HG03432 (cell line): Measurements from ENCODE around the gene ECM2.
A peak's percentile ranks its signal among the peaks of the same experiment; 100 is the strongest.

Source experiments
- ATAC-seq: cut with Tn5 transposase; IDR thresholded peaks from one replicate; pipeline ENCODE4 v1.9.1; 2021; ENCODE audit warnings: mild to moderate bottlenecking, moderate library complexity; ENCODE audit not compliant: unreplicated experiment

The ECM2 gene

DNA sequence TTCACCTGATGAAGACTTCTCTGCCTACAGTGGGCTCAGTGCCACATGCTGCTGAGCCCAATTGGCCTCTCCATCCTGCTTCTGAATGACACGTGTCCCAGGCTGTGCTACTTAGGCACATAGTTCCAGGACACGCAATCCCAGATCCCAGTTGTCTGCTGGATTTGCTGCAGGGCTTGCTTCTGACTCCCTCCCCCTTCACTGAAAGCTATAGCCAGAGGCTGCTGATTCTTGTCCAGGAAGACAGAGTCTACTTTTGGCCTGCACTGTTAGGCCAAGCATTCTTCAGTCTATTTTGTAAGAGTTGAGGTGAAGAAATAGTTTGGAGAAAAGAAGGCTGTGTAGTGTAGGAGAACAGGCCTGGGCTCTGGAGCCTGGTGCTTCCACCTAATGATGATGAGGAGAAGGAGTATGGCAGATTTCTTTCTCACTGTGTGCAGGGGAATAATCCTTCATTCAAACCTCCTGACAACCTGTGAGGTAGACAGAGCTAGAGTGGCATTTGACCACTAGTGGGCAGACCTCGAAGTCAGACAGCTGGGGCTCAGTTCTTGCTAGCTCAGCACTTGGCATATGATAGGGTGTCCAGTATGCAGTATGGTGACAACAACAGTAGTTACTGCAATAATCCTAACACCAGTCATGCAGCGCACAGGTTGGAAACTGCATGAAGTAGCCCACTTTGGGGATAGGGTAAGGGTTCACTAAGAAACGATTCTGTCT, 34.0 kb downstream of the ECM2 start:
- no peak for ATAC-seq

DNA sequence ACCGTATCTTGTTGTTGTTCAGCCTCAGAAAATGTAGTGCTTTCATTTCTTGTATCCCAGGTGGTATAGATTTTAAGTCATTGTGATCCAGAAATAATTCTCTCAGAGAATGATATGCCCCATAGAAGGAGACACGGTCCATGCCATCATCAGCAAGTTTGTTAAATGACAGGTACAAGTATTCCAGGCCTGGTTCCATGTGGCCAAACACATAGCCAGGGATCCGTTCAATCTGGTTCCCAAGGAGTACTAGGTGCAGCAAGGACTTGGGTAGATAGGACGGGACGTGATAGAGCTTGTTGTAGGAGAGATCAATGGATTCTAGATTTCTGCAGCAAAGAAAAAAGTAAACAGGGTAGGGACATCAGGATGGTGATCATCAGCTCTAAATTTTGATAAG, 35.1 kb downstream of the ECM2 start:
- ATAC-seq = no peak

DNA sequence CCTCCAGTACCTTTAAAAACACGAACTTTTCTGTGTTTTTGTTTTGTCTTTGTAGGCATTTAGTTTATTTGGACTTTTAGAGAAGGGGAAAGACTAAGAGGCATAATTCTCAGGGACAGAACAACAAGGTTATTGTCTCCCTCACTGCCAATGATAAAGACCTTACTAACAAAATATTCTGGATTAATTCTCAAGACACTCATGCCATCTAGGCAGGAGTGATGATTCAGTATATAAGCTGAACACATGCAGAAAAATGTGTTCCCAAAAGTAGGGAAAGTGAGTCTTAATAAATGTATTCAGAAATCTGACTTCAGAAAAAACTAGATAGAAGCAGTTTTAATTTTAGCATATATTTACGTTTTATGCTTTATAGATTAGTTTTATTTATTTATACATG, 36.1 kb downstream of the ECM2 start:
- ATAC-seq = no peak

DNA sequence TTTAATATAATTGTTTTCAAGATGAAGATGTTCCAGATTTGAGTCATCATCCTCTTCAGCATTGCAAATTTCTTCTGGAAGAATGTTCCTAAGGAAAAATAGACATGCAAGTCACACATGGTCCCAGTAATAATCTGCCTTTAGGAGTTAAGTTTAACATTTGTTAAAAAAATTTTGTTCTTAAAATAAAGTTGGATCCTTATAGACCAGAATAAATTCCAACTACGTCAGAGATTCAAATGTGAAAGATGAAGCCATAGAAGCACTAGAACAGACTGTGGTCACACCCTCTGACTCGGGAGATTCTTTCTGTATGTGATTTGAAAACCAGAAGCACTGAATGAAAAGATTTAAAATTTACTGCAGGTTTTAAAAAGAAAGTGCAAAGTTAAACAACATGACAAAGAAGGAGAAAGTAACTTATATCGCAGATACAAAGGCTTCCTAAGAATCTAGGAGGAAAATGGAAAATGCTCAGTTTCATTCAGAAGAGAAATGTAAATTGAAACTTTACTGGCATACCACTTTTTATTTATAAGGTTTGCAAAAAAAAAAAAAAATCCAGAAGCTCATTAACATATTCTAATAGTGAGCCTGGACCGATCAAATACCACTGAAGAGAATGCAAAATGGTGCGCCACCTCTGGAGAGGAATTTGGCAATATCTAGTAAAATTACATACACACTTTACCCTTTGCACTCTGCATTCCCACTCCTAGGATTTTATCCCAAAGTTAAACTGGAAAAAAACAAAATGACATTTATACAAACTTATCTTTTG, 39.2 kb downstream of the ECM2 start:
- no peak for ATAC-seq

DNA sequence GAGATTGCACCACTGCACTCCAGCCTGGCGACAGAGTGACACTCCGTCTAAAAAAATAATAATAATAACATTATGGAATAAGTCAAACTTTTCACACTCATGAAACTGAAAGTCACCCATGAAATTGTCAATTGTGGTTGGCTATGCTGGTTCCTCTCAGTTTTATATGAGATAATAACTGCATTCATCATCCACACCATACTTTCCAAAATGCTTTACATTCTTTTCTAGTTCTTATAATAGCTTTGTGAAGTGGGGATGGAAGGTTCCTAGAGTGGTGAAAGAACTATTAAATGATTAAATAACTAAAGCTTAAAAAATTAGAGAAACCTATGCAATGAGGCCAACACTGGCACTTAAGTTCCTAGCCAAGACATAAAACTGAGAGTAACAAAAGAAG, 40.9 kb downstream of the ECM2 start:
- ATAC-seq = no peak

DNA sequence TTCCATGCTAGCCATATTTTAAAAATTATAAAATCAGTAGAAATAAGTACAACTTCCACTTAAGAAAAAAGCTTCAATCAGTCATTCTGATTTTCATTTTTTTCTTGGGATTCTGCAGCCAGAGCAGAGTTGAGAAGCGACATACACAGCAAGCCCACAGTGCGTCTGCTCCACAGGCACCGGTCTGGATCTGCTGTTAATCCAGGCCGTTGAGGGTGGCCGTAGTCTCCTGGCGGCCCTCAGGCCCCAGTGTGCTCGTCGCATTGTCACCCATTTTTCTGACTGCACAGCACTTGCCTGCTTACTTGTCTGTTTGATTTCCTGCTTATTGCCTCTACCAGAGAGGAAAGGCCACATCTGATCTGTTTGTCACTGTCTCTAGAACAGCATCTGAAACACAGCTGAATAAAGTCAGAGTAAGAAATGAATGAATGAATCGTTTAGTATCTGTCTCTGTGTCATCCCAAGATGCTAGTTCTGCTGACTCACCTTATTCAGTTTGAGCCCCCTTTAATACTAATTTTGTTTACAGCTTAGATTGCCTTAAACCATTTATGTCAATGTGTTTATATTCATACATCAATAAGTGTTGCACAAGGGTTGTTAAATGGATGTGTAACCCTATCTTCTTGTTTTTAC, 41.9 kb downstream of the ECM2 start:
- ATAC-seq = no peak

DNA sequence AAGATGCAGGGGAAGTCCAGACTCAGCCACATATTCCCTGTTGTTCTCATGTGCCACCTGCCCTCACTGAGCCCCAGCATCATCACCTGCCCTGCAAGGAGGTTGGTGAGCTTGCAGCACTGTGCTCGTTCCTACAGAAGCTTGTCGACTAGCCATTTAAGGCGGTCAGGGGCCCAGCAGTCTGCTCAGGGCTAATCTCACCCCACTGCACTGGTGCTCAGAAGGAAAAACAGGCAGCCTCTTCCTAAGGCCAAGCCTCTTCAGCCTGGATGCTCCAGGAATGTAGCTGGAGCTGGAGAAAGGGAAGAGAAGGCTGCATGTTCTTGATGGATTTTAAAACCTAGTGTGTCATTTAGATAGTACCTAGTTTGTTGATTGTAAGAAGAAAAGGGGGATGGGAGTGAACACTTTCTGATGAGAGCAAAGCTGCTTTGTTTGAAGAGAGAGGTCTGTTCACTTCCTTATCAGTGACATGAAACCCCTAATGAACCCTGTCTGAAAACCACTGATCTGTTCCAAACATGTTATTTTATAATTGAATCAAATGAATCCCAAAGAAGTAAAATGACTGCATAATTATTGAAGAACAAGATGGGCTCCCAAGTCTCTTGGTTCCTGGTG, 42.9 kb downstream of the ECM2 start:
- no peak for ATAC-seq

DNA sequence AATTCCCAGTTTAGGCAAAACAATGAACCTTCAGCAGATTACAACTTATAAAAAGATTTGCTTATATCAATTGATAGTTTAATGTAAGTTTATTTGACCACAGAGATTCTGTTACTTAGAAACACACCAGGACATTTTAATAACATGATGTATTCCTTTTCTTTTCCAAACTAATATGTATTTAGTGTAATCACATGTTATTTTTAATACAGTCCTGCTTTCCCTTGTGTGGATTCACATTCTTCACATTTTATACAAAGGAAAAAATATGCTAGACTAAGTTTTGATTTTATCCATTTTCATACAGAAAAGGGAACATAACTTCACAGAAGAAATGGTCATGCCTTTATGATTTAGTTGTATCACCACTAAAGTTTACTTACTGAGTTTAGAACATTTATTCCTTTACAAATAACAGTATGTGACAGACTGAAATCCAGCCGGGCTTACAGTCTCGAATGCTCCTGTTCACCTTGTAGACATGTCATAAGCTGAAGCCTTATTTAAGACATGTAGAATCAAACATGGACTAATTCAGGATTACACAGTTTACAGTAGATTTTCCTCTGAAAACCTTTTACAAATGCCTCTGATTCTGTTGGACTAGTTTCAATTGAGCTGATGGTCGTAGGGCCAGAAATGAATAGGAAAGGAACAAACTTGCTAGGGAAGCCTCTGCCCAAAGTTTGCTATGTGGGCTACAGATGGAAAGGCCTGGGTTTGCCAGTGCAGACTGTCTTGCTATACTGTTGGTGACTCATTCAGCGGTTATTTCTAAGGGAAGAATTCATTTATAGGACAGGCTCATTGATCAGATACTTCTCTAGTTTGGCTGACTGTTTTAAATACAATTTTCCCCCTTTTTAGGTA, 46.9 kb downstream of the ECM2 start:
- no peak for ATAC-seq

DNA sequence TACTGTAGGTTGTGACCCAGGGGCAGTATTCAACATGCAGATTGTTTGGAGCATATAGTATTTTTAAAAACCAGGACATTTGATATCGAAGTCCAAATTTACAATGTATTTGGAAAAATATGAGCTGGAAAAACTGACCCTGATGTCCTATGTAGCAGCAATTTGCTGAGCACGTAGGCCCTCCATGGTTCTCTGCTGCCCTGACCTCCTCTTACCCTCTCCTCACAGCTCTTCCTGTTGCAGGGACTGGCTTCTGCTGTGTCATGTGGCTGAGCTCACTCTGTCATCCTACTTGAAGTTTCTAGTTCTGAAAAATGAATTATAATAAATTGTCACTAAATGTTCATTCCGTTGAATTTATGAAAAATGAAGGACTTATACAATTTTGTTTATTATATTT, 49.4 kb downstream of the ECM2 start:
- ATAC-seq = no peak

DNA sequence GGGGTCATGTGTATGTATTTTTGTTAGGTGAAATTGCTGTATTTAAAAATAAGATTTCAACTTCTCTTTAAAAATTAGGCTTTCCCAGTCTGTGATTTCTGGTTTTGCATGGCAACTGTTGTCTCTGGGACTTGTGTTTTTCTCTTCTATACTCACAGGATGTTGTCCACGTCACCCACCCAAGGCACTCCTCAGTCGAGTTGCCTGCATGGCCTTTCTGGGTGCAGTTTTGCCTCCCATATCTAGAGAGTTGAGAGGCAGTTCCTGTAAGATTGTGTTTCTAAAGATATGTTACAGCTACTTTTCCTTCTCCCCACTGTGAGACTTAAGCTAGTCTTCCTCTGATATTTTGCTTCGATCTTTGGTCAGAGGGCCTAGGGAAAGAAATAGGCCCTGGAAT, 51.2 kb downstream of the ECM2 start:
- no peak for ATAC-seq

DNA sequence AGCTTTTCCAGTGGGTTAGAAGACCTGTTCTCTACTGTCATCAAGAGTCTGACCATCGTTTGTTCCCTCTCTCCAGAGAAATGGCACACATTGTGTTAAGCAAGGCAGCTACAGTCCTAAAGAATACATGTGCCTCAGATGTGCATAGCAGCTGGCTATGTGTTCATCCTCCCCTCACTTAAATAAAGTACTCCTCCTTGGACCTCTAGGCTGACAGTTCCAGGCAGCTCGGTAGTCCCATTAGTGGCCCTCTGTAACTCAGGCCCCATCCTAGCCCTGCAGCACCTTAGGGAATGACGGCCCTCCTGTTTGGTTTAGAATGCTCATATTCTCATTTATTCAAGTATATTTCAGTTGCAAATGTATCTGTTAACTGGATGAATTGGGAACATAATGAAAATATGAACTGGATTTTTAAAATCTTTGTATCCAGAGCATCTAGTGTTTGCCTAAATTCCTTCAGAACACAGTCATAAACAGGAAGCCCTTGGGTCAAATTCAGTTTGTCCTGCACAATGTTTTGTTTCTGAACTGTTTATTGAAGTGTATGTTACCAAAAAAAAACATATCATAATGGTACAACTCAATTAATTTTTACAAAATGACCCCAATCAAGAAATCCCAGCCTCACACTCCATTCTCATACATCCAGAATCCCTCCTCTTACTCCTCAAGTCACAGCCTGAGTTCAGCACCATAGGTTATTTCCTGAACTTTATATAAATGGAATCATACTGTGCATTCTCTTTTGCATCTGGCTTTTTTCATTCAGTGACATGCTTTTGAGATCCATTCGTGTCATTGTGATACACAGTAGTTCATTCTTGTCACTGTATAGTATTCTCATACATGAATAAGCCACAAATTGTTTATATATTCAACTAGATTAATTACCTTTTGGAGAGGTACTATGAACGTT, 51.9 kb downstream of the ECM2 start:
- no peak for ATAC-seq

DNA sequence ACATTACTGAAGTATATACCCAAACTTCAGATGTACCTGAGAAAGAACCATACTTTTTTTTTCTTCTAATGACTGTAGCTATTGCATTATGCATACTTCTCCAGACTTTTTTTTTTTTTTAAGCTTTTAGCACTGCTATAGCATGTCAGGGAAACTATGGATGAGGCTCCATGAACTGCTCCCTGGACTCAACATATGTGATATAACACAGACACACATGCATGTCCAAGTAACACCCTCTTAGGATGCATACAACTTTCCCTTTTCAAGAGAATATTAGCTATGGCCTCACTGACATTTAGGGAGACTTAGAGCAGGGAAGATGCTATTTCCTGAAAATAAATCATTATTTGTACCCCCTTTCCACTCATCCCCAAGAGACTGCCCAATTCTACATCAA, 53.0 kb downstream of the ECM2 start:
- no peak for ATAC-seq

DNA sequence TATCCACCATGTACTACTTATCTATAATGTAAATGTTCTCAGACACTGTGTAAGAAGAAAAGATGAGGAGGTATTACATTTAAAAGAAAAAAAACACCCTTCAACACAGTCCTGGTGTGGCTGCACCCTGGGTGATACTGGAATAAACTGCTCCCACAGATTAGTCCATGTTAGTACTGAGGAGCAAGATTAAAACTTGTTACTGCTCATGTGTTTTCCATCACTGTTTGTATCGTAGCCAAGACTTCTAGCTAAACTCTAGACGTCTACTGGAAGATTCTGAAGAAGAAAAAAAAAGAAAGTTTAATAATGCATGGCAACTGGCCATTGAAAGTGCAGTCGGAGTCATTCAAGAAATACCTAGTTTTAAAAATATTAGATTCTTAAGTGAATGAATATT, 53.5 kb downstream of the ECM2 start, which contains the start of gene ASPN:
TSS of gene ASPN (minus strand) at position 178 of the 400 bp plus-strand sequence.
- ATAC-seq = no peak

DNA sequence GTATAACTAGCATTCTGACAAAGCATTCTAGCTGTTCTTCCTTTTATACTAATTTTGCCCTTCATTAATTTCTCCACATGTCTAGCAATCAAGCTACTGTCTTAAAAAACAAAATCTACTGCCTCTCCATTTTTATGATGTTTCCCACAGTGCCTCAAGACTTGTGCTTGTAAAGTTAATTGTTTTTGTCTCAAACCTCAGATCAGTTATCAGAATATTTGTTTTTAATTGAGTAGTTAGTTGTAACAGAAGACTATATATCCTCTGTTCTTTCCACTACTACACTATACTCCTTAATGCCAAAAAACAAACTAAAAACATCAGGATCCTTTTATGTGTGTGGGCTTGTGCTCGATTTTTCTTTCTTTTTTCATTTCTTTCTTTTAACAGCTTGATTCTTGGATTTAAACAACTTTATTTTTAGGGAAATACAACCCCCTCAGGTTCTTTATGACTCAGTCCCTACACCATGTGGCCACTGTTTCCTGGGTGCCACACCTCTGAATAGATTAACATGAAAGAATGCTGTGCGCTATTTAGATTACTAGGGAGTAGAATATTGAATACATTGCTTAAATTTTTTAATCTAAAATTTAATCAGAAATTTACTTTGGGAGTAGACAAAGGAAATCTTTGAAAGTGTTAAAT, 54.7 kb downstream of the ECM2 start:
- peak; percentile 57 for ATAC-seq

DNA sequence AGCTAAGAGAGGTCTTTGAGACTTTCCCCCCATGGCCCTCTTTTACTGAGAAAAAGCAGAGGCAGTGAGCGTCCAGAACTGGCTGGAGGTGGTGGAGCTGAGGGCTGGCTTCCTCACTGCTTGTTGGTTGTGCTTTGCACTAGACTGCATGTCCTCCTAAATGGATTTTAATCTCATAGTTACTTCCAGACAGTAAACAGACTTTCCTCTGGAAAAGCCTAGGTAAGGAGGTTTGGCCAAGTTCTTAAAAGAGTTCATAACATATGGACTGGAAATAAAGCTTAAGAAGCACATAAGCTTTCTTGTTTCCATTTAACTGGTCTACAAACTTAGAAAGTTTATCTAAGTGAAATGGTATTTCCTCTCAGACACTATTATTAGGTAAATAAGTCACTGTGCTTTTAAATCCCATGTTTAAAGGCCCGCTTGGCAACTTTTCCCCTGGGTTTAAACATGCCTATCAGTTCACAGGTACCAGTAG, 55.5 kb downstream of the ECM2 start:
- ATAC-seq = no peak

DNA sequence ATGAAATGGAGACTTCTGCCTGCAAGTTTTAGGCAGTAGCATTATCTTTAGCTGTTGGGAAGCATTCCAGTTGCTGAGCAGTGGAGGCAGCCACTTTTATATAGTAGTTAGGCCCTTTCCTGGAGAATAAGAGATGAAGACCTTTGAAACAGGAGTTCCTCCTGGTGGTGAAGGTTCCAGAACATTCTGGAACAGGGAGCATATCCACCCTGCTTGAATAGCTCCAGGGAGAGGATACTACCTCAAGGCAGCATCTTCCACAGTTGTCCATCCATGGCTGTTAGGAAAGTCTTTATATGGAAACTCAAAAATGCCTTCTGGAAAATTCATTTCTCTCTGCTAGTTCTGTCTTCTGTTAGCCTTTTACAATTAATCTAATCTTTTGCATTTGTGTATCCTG, 56.4 kb downstream of the ECM2 start:
- ATAC-seq = no peak

DNA sequence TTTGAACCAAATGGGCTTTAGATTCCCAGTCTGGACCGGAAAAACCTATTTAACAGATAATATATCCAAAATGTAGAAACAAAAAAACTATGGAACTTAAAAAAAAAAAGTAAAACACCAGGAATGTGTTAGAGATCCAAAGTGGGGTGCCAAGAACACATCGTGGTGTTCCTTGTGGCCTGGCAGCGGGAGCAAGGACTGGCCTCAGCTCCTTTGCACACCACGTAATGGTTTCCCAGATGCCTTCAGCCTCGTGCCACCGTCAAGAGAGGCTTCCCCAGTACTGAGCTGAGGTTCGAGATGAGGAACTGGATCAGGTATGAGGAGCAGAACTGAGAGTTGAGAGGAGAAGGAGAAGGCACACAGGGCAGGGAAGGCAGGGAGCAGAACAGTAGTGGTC, 57.0 kb downstream of the ECM2 start:
- ATAC-seq = no peak

DNA sequence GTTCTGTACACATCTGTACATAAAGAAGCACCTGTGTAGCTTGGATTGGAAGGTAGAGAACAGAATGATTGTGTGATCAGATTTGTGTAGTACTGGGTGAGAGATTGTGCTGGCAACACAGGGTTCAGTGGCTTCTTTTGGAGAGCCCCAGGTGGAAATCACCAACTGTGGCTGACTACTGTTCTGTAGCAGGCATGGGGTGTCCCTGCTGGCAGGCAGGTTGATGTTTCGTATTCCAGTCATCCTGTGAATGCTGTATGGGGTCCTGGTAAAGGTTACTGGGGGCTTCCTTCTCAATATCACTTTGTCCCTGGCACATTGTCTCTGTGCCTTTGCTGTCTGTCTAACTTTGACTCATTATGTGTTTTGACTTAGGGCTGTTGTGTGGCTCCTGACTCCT, 58.8 kb downstream of the ECM2 start:
- ATAC-seq = peak; percentile 65

DNA sequence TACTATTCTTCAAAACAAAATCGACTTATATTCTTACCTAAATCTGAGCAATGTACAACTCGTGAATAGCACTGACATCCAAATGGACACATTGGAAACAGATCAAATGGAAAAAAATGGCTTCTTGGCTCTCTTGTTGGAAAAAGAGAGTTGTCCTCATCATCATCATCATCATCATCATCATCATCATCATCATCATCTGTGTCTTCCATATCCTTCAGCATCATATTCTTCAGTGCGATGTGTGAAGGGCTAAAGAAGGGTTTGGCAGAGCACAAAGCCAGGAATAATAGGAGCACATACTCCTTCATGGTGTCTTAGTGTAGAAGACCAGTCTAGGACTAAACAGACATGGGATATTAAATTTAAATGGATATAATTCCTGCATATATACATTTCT, 61.2 kb downstream of the ECM2 start:
- ATAC-seq = no peak
